VCaP (cell line): ENCODE measurements around the gene OTX2.

Experiments used
- H3K27ac ChIP-seq: fragments of 450-650 bp; 2 replicates; pipeline ENCODE4 v1.5.1; 2017
- TF ChIP-seq, protein P1 (sequence below): fragments of 450-650 bp; conservative IDR thresholded peaks from 2 replicates; pipeline ENCODE4 v1.5.1; 2017; ENCODE audit warnings: mild to moderate bottlenecking, moderate library complexity

The OTX2 gene

DNA sequence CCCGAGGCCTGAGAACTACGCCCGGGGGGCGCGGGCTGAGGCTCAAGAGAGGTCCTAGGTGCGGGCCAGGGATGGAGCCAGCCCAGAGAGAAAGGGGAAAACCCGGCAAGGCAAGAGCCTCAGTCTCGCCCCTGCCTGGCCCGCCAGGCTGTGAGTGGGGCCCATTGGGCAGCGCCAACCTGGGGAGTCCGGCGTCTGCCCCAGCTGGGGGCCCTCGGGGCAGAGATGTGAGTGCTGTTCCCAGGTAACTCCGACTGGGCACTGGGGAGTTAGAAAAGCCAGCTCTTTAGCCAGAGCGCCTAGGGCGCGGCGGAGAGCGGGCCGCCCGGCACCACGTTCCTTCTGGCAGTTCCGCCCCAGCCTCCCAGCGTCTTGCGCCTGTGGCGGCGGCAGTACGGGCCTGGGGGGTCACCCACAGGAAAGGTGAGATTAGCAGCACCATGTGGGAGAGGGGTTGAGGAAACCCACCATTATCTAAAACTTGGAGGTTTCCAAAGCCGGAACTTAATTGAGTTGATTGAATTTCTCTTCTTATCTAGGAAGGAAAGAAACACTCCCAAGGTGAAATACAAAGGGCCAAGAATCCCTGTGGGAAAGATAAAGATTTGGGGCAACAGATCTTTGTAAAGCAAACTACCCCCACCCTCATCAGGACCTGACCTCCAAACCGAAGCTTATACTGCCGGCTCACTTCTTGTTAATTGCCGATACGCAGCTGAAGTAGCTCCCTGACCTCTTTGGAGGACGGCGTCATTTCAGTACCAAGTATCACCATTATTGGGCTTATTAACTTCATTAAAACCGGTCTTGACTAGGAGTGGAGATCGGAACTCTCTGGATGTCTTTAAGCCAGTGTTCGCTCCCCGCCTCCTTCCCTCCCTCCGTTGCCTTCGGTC is 11.6 kb downstream of the OTX2 start:
- TF ChIP-seq, protein P1, sequence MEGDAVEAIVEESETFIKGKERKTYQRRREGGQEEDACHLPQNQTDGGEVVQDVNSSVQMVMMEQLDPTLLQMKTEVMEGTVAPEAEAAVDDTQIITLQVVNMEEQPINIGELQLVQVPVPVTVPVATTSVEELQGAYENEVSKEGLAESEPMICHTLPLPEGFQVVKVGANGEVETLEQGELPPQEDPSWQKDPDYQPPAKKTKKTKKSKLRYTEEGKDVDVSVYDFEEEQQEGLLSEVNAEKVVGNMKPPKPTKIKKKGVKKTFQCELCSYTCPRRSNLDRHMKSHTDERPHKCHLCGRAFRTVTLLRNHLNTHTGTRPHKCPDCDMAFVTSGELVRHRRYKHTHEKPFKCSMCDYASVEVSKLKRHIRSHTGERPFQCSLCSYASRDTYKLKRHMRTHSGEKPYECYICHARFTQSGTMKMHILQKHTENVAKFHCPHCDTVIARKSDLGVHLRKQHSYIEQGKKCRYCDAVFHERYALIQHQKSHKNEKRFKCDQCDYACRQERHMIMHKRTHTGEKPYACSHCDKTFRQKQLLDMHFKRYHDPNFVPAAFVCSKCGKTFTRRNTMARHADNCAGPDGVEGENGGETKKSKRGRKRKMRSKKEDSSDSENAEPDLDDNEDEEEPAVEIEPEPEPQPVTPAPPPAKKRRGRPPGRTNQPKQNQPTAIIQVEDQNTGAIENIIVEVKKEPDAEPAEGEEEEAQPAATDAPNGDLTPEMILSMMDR, result no peak
- no peak overlapping the region for H3K27ac ChIP-seq

DNA sequence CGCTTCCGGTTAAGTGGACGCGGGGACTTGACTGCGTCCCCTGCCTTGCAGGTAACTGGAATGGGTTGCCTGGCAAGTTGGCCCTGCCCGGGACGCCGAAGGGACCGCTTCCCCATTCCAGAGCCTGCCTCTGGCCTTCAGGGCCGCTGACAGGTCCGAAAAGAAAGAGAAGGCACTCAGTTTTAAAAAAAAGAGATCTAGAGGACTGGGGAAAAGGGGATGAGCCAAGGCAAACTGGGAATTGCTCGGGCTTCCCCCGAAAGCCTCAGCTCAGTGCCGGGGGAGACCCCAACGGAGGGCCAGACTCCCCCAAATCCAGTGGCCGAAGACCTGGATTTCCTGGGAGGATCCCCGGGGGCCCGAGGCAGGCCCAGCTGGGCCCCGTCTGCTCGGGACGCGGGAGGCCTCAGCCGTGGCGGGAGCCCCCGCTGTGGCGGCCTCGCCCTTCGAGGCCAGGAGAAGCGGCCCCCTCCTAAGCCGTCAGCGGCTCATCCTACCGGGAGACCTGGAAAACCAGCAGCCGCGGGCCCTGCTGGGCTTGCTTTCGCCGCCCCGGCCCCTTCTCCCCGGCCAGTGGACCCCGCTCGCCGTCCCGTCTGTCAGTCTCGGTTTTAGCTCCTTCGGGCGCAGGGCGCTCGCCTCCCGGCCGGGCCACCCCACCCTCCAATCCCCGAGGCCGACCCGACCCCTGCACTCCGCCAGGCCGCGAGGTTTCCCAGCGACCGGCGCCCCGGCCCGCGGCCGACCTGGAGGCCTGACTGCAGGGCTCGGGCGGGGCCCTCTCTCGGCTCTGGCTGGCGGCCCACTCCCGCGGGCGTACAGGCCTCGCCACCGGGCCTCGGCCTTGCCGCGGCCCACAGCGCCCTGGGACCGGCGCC is 12.5 kb downstream of the OTX2 start:
- TF ChIP-seq, protein P1, result no peak
- no peak overlapping the region for H3K27ac ChIP-seq

DNA sequence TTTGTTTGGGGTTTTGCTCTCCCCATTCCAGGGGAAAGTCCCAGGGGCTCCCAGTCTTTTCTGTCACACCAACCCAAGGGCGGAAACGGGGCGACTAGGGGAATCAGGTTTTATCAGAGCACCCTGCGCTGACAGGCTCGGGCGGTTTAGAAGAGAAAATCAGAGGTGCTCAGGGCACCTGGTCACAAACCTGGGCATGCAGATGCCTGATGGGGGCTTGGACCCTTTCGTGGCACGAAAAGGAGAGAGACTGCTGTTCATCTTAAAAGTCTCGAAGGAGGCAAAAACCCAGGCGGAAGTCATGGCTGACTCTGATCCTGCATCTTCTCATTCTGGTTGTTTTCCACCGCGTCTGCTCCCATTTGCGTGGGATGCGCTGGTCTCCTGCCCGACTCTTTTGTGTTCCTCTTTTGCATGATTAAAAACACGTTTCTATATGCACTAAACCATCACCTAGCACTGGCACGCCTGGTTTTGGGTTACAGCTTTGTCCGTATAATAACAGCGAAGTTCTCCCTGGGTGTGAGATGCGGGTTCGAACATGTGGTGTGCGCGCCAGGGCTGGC is 13.2 kb downstream of the OTX2 start:
- no peak overlapping the region for H3K27ac ChIP-seq
- TF ChIP-seq, protein P1, result no peak

DNA sequence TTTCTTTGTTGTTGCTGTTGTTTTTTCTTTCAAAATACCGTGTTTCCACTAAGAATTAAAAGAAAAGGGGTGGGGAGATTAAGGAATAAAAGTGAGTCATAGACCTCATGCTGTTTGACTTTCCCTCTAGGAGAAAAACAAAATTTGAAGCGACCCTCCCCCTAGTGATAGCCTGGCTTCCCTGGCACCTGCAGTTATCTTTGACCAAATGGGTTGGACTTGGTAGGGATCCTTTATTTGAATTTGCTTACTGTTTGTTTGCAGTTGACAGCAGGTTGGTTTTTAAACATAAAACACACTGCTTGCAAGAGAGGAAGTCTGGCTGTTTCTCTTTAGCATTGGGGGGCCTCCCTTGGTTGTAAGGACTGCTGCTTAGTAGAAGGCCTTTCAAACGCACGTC is 14.0 kb downstream of the OTX2 start:
- no peak overlapping the region for H3K27ac ChIP-seq
- TF ChIP-seq, protein P1, result no peak

DNA sequence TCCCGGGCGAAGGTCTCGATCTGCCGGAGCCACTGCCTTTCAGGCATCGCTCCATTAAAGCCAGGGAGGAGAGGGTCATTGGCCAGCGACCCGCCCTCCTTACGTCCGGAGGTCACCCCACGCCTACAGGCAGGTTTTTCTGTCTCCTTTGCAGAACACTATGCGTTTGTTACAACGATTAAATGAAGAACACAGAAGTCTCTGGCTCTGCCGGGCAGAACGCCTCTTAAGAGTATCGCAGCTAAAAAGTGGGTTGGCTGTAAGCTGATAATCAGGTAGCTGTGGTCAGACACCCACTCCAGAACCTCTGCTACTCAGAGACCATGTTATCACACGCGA is 15.0 kb downstream of the OTX2 start:
- H3K27ac ChIP-seq, result no peak overlapping the region
- TF ChIP-seq, protein P1, result no peak

DNA sequence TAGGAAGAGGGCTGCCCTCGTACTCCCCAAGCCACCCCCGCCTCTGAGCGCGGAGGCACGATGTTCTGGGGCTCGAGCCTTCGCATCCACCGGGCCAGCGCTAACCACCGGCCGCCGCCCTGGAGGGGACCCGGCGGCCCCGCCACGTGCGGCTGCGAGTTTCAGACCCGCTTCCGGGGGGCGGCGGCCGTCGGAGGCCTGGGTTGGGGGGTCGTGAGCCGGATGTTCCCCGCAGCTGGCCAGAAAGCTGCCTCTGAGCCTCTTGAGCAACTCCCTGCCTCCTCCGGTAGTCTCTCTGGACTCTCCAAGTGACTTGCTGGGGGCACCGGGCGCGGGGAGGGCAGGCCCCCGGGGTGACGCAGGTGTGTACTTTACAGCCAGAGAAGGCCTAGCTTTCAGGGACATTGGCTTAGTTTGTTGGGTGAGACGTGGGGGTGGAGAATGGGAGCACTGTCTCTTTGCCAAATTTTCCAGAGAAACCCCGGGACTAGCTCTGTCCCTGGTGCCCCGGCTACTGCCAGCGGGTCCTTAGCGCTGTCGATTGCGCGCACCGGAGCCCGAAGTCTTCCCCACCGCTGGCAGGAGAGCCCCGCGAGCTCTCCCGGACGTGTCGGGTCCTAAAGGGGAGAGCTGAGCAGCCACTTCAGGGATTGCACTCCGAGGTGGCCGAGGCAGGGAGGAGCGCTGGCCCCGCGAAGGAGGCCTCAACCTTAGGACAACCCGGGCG is 15.6 kb downstream of the OTX2 start:
- H3K27ac ChIP-seq, result no peak overlapping the region
- TF ChIP-seq, protein P1, result no peak
